ENCODE results near the gene USP31.

Gene USP31

GRCh38 chr16:23131036-23131435, 18.2 kb downstream of the USP31 start:
- no peak for TF ChIP-seq CTCF (IDR thresholded peaks at IDR 0.05; ENCODE audit: control insufficient read depth, insufficient read depth, low read depth, low read length, missing control alignments)
- no peak for DNase-seq (ENCODE audit: low read depth)
- no peak overlapping the region for H3K4me3 ChIP-seq (ENCODE audit: control insufficient read depth, low read depth, low read length)

- DNase-seq (ENCODE audit: low read depth): no peak
- H3K4me3 ChIP-seq (ENCODE audit: control insufficient read depth, low read depth, low read length): no peak overlapping the region
- TF ChIP-seq CTCF (IDR thresholded peaks at IDR 0.05; ENCODE audit: control insufficient read depth, insufficient read depth, low read depth, low read length, missing control alignments): no peak
Measured at GRCh38 chr16:23129686-23130085, 19.6 kb downstream of the USP31 start.

GRCh38 chr16:23128056-23128455, 21.2 kb downstream of the USP31 start:
- TF ChIP-seq CTCF (IDR thresholded peaks at IDR 0.05; ENCODE audit: control insufficient read depth, insufficient read depth, low read depth, low read length, missing control alignments): no peak
- H3K4me3 ChIP-seq (ENCODE audit: control insufficient read depth, low read depth, low read length): no peak overlapping the region
- DNase-seq (ENCODE audit: low read depth): no peak

GRCh38 chr16:23125277-23125676, 24.0 kb downstream of the USP31 start:
- DNase-seq (ENCODE audit: low read depth): no peak
- no peak overlapping the region for H3K4me3 ChIP-seq (ENCODE audit: control insufficient read depth, low read depth, low read length)
- TF ChIP-seq CTCF (IDR thresholded peaks at IDR 0.05; ENCODE audit: control insufficient read depth, insufficient read depth, low read depth, low read length, missing control alignments): no peak

GRCh38 chr16:23124315-23124714, 24.9 kb downstream of the USP31 start:
- DNase-seq (ENCODE audit: low read depth): no peak
- TF ChIP-seq CTCF (IDR thresholded peaks at IDR 0.05; ENCODE audit: control insufficient read depth, insufficient read depth, low read depth, low read length, missing control alignments): no peak
- H3K4me3 ChIP-seq (ENCODE audit: control insufficient read depth, low read depth, low read length): no peak overlapping the region

GRCh38 chr16:23122144-23122543, 27.1 kb downstream of the USP31 start:
- no peak overlapping the region for H3K4me3 ChIP-seq (ENCODE audit: control insufficient read depth, low read depth, low read length)
- no peak for DNase-seq (ENCODE audit: low read depth)
- no peak for TF ChIP-seq CTCF (IDR thresholded peaks at IDR 0.05; ENCODE audit: control insufficient read depth, insufficient read depth, low read depth, low read length, missing control alignments)

- H3K4me3 ChIP-seq (ENCODE audit: control insufficient read depth, low read depth, low read length): no peak overlapping the region
- DNase-seq (ENCODE audit: low read depth): no peak
- no peak for TF ChIP-seq CTCF (IDR thresholded peaks at IDR 0.05; ENCODE audit: control insufficient read depth, insufficient read depth, low read depth, low read length, missing control alignments)
Measured at GRCh38 chr16:23121024-23121423, 28.2 kb downstream of the USP31 start.
